Activated T-helper 1 cell treated with anti-CD3 and anti-CD28 coated beads, Interleukin-12 subunit alpha, Interleukin-12 subunit beta, Interleukin-2, Interleukin-4 antibody, amounts not matched to agents 30 ng/mL and 10 ng/mL and 1 ng/mL, durations not matched to agents 14 hours and 24 hours and 36 hours (primary cell): ENCODE data around the gene SLITRK4. TPM values are rescaled to one million over a fixed set of nuclear protein-coding genes. Genes with fewer than 3 reads are reported as not detected.

Experiments
- DNase-seq: peaks from one replicate; pipeline ENCODE4 v3.0.0; 2021; ENCODE audit warnings: low spot score
- H3K27ac Mint-ChIP-seq: one replicate; pipeline ENCODE4 v1.8.0; 2021; ENCODE audit warnings: mild to moderate bottlenecking, mixed read lengths
- H3K27me3 Mint-ChIP-seq: one replicate; pipeline ENCODE4 v1.8.0; 2022; ENCODE audit warnings: mild to moderate bottlenecking, moderate library complexity, mixed read lengths; ENCODE audit not compliant: insufficient read depth
- H3K36me3 Mint-ChIP-seq: one replicate; pipeline ENCODE4 v1.8.0; 2021; ENCODE audit warnings: low read depth, mixed read lengths
- H3K4me1 Mint-ChIP-seq: one replicate; pipeline ENCODE4 v1.8.0; 2021; ENCODE audit warnings: low read depth, mixed read lengths
- H3K4me3 Mint-ChIP-seq: one replicate; pipeline ENCODE4 v1.8.0; 2021; ENCODE audit warnings: mild to moderate bottlenecking, moderate library complexity, mixed read lengths
- H3K9me3 Mint-ChIP-seq: one replicate; pipeline ENCODE4 v1.8.0; 2021; ENCODE audit warnings: mixed read lengths
- intact Hi-C: fragments of 100-400 bp; cut with micrococcal nuclease; formaldehyde crosslinking; loops from one replicate; pipeline ENCODE4 v1.15.1; 2024
- total RNA-seq: library from RNA; stranded (reverse); gene quantifications from 2 replicates; pipeline ENCODE4 v1.2.3, GENCODE V29; 2022

The SLITRK4 gene
- not detected in 2 replicates for total RNA-seq

DNA sequence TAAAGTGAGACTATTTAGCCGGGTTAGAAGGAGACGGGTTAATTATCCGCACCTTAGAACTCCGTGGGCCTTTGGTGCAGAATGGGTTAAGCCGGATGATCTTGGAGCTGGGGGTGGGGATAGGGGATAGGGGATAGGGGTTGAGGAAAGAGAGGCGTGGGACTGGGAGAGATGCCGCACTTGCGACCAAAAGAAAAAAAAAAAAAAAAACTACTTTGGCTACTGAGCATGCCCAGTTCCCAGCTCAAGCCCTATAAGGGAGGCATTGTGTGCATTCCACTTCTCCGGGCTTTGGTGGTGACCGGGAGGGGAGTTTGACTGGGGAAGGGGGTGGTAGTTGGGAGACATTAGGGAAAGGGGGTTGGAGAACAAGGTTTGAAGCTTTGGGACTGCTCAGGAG lies at the start of gene SLITRK4:
TSS of gene SLITRK4 (minus strand) at position 187 of the 400 bp plus-strand sequence. CDS start 4,993 bp downstream, outside the sequence.
- no peak for DNase-seq
- no peak within 1 kb of the TSS for H3K4me3 Mint-ChIP-seq
- no peak within 1 kb of the TSS for H3K27ac Mint-ChIP-seq
- peaks cover 5% of the 10 kb centered on the region for H3K4me1 Mint-ChIP-seq
- peaks cover 2% of the 10 kb centered on the region for H3K36me3 Mint-ChIP-seq
- H3K9me3 Mint-ChIP-seq = no peaks in the 10 kb centered on the region
- intact Hi-C loops = no loop called here
- H3K27me3 Mint-ChIP-seq = peaks cover 8% of the 10 kb centered on the region

DNA sequence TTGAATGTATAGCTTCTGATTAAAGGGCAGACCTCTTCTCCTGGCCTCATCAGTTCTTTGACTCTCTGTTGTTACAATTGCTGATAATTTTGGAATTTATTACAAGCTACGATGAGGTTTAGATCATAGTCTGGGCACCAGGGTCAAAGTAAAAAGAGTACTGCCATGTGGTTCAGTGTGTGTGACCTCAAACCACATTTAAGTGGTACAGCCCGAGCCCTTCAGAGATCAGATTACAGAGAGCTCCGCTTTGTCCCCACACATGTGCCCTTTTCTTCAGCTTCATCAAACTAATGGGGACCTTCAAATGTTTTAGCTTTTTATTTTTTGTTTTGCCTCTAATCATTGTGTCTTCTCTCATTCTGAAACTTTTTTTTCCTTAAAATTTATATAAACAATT lies 47.6 kb upstream of the SLITRK4 start:
- no peak for DNase-seq
- Mint-ChIP-seq H3K4me1 (no peaks in the 10 kb centered on the region), H3K27me3 (no peaks in the 10 kb centered on the region), H3K9me3 (no peaks in the 10 kb centered on the region), H3K4me3 (no peak overlapping the region), H3K27ac (no peak overlapping the region), H3K36me3 (no peaks in the 10 kb centered on the region)
- intact Hi-C loops = no loop called here

GRCh38 chrX:143674926-143675325 lies 39.0 kb upstream of the SLITRK4 start:
- Mint-ChIP-seq H3K9me3 (peaks cover 4% of the 10 kb centered on the region), H3K27me3 (no peaks in the 10 kb centered on the region), H3K4me1 (no peaks in the 10 kb centered on the region), H3K36me3 (no peaks in the 10 kb centered on the region), H3K4me3 (no peak overlapping the region), H3K27ac (no peak overlapping the region)
- DNase-seq = no peak
- intact Hi-C loops = no loop called here

- H3K9me3 Mint-ChIP-seq = no peaks in the 10 kb centered on the region
- H3K4me1 Mint-ChIP-seq = no peaks in the 10 kb centered on the region
- intact Hi-C loops = no loop called here
- DNase-seq = no peak
- no peaks in the 10 kb centered on the region for H3K27me3 Mint-ChIP-seq
- H3K4me3 Mint-ChIP-seq = no peak overlapping the region
- H3K36me3 Mint-ChIP-seq = no peaks in the 10 kb centered on the region
- no peak overlapping the region for H3K27ac Mint-ChIP-seq
Observed at GRCh38 chrX:143669395-143669794, 33.5 kb upstream of the SLITRK4 start.

GRCh38 chrX:143664302-143664701 lies 28.4 kb upstream of the SLITRK4 start:
- H3K4me1 Mint-ChIP-seq = no peaks in the 10 kb centered on the region
- no peaks in the 10 kb centered on the region for H3K36me3 Mint-ChIP-seq
- no peak overlapping the region for H3K27ac Mint-ChIP-seq
- no peaks in the 10 kb centered on the region for H3K9me3 Mint-ChIP-seq
- DNase-seq = no peak
- no peaks in the 10 kb centered on the region for H3K27me3 Mint-ChIP-seq
- H3K4me3 Mint-ChIP-seq = no peak overlapping the region
- intact Hi-C loops = no loop called here

DNA sequence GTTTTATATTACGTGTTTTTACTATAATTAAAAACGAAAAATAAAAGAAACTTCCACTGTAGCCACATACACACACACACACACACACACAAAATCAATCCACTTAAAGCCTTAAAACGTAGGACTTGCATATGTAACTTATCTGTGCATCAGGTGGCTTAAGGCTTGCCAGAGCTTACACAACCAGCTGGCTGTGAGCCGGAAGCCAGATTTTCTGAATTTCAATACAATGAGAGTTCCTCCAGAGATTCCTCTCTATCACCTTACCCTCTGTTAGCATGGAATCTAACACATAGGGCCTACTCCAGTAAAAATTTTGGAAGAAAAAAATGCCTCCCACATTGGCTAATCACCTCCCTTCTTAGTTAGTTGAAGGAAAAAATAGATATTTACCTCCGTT lies 27.9 kb upstream of the SLITRK4 start:
- Mint-ChIP-seq H3K4me1 (no peaks in the 10 kb centered on the region), H3K27me3 (no peaks in the 10 kb centered on the region), H3K36me3 (no peaks in the 10 kb centered on the region), H3K4me3 (no peak overlapping the region), H3K9me3 (no peaks in the 10 kb centered on the region), H3K27ac (no peak overlapping the region)
- DNase-seq = no peak
- intact Hi-C loops = no loop called here

GRCh38 chrX:143661286-143661685 lies 25.4 kb upstream of the SLITRK4 start:
- H3K27ac Mint-ChIP-seq = no peak overlapping the region
- no peak overlapping the region for H3K4me3 Mint-ChIP-seq
- no peaks in the 10 kb centered on the region for H3K27me3 Mint-ChIP-seq
- H3K4me1 Mint-ChIP-seq = no peaks in the 10 kb centered on the region
- H3K9me3 Mint-ChIP-seq = no peaks in the 10 kb centered on the region
- intact Hi-C loops = no loop called here
- no peak for DNase-seq
- no peaks in the 10 kb centered on the region for H3K36me3 Mint-ChIP-seq

- H3K27me3 Mint-ChIP-seq = no peaks in the 10 kb centered on the region
- no peaks in the 10 kb centered on the region for H3K9me3 Mint-ChIP-seq
- no peaks in the 10 kb centered on the region for H3K36me3 Mint-ChIP-seq
- no peak overlapping the region for H3K4me3 Mint-ChIP-seq
- intact Hi-C loops = no loop called here
- H3K27ac Mint-ChIP-seq = no peak overlapping the region
- no peak for DNase-seq
- H3K4me1 Mint-ChIP-seq = no peaks in the 10 kb centered on the region
Observed at GRCh38 chrX:143648705-143649104, 12.8 kb upstream of the SLITRK4 start.

GRCh38 chrX:143642426-143642825 lies 6.5 kb upstream of the SLITRK4 start:
- no peak overlapping the region for H3K27ac Mint-ChIP-seq
- intact Hi-C loops = no loop called here
- DNase-seq = no peak
- H3K36me3 Mint-ChIP-seq = no peaks in the 10 kb centered on the region
- no peaks in the 10 kb centered on the region for H3K9me3 Mint-ChIP-seq
- H3K27me3 Mint-ChIP-seq = no peaks in the 10 kb centered on the region
- H3K4me1 Mint-ChIP-seq = no peaks in the 10 kb centered on the region
- H3K4me3 Mint-ChIP-seq = no peak overlapping the region

DNA sequence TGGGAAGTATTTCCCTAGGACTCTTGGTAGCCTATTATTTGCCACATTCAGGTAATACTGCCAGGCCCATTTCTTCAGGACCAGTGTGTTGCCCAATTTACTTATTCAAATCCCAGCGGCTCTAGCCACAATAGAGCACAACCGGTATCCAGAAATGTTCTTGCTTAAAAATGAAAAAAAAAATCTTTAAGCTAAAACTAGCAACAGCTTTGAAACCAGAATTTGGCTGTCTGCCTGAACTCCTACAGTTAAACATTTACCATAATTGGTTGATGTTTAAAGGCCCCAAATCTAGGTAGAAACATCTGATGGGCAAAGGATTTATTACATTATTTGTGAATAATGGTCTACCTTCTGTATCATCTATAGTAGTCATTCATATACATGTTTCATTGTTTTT lies 930 bp upstream of the SLITRK4 start:
- H3K9me3 Mint-ChIP-seq = no peaks in the 10 kb centered on the region
- peaks cover 8% of the 10 kb centered on the region for H3K27me3 Mint-ChIP-seq
- H3K4me3 Mint-ChIP-seq = no peak overlapping the region
- H3K4me1 Mint-ChIP-seq = peaks cover 5% of the 10 kb centered on the region
- intact Hi-C loops = no loop called here
- no peak for DNase-seq
- H3K27ac Mint-ChIP-seq = no peak overlapping the region
- H3K36me3 Mint-ChIP-seq = peaks cover 2% of the 10 kb centered on the region

DNA sequence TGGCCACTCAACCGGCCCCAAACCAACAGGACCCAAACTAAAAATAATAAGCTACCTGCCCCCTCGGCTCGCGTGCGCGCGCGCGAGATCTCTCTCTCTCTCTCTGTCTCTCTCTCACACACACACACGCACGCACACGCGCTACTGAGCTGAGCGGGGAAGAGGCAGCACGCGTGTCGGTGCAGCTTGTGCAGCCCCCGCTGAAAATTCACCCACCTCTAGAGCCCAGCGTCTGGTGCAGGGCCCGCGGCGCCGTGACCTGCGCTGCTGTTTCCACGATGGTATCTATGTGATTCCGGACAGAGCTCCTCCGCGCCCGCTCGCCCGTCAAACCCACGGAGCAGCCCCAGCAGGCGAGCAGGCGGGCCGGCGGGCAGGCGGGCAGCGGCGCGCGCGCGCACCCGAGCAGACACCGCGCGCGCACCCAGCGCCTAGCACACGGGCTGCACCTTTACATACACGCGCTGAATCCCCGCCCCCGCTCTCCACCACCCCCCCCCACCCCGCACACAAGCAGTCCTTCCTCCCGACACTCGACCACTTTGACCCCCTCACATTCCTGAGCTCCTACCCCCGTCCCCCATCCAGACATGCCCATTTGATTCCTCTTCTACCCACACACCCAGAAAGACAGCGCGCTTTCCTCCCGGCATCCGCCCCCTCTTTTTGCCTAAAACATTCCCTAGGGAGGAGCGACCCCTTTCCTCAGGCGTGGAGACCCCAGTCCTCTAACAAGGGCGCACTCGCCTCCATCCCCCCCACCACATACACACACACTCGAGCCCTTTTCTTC lies 1.0 kb downstream of the SLITRK4 start:
- no peak for DNase-seq
- no peak overlapping the region for H3K4me3 Mint-ChIP-seq
- intact Hi-C loops = no loop called here
- peaks cover 8% of the 10 kb centered on the region for H3K27me3 Mint-ChIP-seq
- H3K9me3 Mint-ChIP-seq = no peaks in the 10 kb centered on the region
- H3K36me3 Mint-ChIP-seq = peaks cover 2% of the 10 kb centered on the region
- peaks cover 5% of the 10 kb centered on the region for H3K4me1 Mint-ChIP-seq
- H3K27ac Mint-ChIP-seq = no peak overlapping the region

DNA sequence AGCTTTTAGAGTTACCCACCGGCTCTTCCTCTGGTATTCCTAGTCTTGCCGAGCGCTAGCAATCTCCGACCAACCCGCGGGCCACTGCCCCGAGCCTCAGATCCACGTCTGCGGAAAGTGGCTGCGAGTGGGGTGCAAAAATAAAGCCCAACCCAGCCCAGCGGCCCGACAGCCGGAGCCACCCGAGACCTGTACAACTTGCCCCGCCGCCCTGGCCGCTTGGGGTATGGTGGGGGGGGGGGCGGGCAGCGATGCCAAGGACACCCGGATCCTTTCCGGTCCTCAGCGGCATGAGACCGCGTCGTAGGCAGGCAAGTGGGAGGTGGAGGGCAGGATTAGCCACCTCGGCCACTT lies 1.6 kb downstream of the SLITRK4 start:
- intact Hi-C loops = no loop called here
- Mint-ChIP-seq H3K4me1 (peaks cover 5% of the 10 kb centered on the region), H3K36me3 (peaks cover 2% of the 10 kb centered on the region), H3K27ac (no peak overlapping the region), H3K4me3 (no peak overlapping the region), H3K27me3 (peaks cover 8% of the 10 kb centered on the region), H3K9me3 (no peaks in the 10 kb centered on the region)
- no peak for DNase-seq

DNA sequence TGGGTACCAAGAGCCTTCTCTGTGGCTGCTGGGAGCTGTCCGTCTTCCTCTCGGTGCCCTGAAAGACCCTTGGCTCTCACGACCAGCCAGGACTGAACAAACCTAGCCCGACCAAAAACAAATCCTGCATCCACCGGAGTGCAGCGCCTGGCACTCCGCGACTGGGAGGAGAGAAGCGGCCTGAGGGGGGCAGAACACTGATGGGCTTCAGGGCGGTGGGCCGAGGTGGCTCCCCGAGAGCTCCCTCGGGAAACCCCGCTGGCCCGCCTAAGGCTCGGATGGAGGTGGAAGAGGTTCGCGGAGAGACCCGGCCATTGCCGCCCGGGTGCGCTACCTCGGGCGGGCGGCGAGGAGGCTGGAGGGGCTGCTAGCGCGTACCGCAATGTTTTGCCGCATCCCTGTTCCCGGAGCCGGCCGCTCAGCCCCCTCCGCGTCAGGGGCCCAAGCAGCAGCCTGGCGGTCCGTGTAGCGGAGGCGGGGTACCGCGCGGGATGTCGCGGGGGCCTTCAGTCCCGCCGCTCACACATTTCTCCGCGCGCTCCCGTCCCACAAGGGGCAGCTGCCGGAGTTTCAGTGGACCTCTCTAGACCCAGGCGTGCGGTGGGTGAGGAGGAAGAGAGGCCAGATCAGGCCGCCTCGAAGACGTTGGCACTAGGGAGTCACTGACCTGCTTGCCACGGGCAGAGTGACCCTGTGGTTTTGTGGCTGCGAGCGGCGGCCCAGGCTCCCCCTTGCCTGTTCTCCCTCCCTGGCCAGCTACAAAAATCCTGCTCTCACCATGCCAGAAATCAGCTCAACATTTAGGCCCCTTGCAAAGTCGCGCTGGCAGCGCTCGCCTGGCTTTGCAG lies 2.2 kb downstream of the SLITRK4 start:
- Mint-ChIP-seq H3K9me3 (no peaks in the 10 kb centered on the region), H3K27ac (no peak overlapping the region), H3K27me3 (peaks cover 8% of the 10 kb centered on the region), H3K4me3 (no peak overlapping the region), H3K36me3 (peaks cover 2% of the 10 kb centered on the region), H3K4me1 (peaks cover 5% of the 10 kb centered on the region)
- intact Hi-C loops = no loop called here
- no peak for DNase-seq
